Stimulated activated CD8-positive, alpha-beta memory T cell treated with anti-CD3 and anti-CD28 coated beads, Interleukin-12 subunit alpha, Interleukin-12 subunit beta, amount 100 ng/mL, for 24 hours (primary cell): ENCODE results near the gene AGO3.
A peak's percentile ranks its signal among the peaks of the same experiment; 100 is the strongest.
"Not testable (repeated sequence)": the region's sequence is repeated elsewhere in the genome, so short reads cannot be mapped to it uniquely, and the experiment has no call there.

Source experiments
- DNase-seq: peaks from one replicate; pipeline ENCODE4 v3.0.0-alpha.2; 2020; ENCODE audit errors: extremely low read depth

AGO3 gene

DNA sequence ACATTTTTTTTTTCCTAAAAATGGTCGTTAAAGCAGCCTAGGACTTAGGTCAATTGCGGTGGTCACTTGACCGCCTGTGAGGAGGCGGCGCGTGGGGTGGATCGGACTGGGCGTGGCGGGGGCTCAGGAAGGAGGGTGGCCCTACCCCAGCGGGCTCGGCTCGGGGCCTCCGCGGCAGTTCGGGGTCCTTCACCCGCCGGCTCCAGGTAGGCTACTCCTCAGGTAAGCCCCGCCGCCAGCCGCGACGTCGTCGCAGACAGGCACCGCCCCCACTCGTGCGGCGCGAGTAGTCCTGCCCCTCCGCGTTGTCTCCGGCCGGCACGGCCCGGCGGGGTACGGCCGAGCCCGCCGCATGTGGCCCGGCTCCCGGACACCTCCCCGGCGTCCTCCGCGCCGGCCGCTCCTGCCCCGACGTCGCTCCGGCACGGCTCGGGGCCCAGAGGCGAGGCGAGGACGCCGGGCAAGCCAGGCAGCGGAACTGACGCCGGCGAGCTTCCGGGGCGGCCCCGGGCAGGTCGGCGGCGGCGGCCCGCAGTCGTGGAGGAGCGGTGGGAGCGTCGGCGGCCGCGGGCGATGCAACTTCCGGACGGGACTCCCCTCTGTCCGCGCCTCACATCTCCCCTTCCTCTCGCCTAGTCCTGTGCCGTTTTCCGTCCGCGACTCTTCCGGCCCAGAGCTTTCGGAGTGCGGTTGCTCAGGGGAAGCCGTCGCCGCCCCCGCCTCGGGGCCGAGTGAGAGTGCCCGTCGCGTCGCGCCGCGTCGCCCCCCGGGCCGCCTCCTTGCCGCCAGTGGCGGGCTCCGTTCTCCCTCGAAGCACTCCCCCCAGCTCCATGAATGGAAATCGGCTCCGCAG lies at the start of gene AGO3:
Gene AGO3, plus strand, starts transcription at position 513 of the 853 bp plus-strand sequence. Its CDS starts 322 bp downstream, at position 835.
- peak; percentile 74 for DNase-seq

DNA sequence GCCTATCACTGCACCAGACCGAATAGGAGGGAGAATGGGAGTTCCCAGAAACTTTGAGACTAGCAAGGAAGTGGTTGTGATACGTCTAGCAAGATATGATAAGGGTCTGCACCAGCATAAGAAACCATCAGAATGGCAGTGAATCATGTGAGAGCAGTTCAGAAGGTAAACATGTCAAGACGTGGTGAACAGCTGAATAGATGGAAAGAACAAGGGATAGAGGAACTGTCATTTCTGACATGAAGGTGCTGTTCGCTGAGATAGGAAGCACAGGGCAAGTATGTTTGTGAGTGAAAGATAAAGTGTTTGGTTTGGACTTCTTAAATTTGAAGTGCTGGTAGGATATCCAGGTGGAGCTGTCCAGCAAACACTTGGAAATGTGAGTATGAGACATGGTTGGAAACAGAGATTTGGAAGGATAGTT lies 49.0 kb upstream of the AGO3 start:
- DNase-seq = no peak

DNA sequence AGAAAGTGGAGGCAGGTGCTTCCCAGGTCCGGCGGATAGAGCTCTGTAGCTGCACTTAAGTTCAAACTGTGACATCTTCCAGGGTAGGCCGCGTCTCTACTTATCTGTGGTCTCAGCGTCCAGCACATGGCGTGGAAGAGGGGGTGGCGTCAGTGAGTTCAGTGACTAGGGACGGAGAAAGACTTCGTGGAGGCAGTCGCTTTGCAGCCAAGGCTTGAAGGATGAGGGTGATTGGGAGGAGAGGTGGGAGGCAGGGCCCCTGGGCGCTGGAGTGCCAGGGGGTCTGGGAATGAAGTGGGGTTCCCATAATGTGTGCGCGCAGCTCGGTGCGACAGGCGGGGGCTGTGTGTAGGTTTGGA lies 48.3 kb upstream of the AGO3 start:
- DNase-seq = no peak

DNA sequence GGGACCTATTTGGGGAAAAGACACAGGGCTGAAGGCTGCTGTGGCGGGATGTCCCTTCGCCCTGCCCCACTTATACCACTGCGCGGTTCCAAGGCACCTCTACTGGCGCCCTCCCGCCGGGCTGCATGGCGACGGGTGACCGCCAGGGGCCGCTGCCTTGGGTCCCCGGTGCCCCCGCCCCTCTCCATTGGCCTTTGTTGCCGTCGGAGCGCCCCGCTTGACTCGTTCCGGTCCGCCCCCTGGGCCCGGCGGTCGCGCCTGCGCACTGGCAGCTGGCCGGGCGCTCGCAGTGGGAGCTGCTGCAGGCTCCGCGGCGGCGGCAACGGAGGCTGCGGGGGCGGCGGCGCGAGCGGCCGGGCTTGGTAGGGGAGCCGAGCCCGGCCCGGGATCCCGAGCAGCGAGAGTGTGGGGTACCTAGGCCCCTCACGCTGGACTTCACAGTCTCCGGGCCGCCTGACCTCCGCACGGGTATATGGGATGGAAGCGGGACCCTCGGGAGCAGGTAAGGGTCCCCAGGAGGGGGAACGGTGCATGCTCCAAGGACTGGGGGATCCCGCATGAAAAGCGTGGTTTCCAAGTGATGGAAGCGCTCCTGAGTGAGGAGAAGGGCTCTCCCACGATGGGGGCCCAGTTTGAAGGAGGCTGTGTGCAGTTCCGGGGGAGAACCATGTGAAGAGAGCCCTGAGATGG lies 47.8 kb upstream of the AGO3 start, which contains the start of gene AGO1:
Gene AGO1, plus strand, starts transcription at position 265 of the 690 bp plus-strand sequence. Its CDS starts 213 bp downstream, at position 478.
- DNase-seq = peak; percentile 92

DNA sequence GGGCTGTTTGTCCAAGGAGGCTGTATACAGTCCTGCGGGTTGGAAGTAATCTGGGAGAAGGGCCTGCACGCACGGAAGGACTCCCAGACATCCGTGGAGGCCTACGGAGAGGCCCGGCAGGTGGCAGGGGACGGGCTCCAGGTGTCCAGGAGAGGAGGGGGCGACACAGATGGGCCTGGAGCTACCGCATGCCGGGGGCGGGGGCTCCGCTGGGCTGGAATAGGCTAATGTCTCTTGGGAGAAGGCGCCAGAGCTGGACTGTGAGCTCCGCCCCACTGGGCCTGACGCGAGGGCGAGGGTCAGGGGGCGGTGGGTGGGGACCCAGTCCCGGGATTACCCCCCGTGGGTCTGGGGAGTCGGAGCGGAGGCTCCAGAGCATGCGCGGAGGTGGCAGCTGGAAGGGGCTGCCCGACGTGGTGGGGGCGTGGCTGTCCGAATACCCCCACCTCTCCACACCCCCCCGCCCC lies 47.2 kb upstream of the AGO3 start:
- DNase-seq = no peak

DNA sequence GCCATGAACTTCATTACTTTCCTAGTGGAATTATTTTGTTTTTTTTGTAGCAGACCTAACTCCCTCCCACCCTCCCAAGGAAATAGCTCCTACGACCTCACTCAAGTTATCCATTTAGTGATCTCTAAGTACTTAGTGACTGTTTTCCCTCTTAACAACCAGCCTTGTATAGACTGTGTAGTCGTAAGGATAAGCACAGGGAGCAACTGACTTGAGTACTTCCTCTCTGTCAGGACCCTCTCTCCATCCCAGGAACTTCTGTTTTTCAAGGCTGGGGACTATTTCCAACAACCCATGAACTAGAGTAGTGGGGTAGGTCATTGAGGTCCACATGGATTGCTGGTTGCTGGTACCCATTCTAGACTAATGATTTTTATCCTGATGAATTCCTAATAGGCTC lies 46.0 kb upstream of the AGO3 start:
- DNase-seq = no peak

DNA sequence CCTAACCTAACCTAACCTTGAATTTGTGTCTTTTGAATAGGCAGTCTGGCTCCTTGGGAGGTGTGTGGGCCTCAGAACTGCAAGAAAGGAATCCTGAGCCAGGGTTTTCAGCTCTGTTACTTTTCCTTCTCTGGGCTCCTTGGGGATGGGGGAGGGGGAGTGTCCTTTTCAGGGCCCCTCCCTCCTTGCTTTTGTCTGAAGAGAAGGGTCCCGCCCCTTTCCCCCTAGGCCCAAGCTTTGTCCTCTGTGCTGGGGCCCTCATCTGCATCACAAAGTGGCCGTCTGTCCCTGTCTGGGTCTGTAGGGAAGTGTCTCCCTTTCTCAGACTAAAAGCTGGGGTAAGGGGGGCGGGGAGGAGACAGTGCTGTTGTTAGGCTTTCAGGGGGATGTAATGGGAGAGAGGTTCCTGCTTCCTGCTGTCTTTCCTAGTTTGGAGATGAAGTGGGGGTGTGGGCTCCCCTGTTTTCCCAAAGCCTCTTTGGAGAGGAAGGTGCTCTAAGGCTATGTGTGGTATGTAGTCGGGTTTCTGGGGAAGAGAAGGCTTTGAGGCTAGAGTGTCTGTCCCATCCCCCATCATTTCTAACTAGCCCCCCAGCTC lies 44.8 kb upstream of the AGO3 start:
- DNase-seq = no peak

DNA sequence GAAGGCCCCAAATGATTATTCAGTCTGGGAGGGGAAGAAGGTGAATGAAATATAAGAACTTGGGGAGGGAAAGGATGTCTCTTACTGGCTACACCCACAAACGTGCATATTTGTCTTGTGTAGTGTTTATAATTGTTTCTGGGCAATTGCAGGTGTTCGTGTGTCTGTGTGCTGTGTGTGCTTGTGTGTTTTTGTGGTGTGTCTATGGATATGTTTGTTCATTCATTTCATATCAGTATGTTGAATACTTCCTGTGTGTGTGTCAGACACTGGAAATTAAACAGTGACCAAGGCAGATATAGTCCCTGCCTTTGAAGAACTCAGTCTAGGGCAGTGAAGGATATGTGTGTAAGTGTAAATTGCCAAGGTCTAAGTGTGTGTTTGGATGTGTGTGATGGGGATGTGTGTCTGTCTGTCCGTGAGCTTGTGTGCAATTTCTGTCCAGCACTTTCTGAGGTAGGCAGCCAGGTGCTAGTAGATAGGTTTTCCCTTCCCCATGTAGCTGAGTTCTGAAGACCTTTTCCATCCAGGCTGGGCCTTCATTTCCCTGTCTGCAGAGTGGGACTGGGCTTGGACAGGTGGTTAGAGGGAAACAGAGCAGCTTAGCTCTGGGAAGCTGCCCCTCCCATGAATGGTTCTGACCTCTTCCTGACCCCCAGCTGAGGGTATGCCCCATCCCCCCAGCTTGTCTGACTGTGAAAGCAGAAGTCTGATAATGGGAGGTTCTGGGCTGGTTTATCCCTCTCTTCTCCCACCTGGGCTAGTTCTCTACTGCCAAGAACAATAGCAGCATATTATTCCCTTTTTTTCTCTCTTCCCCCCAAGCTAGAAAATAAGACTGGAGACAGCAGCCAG lies 44.1 kb upstream of the AGO3 start:
- no peak for DNase-seq

DNA sequence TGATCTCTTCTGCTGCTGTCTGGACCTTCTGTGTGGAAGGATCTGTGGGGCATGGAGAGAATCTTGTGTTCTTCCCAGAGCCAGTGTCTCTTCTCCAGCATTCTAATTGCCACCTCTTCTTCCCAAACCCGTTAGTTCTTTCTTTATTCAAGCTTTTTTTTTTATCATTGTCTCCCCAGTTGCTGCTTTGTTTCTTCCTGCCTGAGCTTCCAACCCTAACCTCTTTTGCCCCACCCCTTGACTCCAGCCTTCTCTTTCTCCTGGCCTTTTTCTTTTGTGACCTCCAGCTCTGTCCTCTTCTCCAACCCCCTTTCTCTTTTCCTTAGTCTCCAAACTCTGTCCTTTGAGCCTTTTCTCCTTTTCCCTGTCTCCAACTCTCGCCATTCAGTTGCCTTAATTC lies 43.4 kb upstream of the AGO3 start:
- no peak for DNase-seq

DNA sequence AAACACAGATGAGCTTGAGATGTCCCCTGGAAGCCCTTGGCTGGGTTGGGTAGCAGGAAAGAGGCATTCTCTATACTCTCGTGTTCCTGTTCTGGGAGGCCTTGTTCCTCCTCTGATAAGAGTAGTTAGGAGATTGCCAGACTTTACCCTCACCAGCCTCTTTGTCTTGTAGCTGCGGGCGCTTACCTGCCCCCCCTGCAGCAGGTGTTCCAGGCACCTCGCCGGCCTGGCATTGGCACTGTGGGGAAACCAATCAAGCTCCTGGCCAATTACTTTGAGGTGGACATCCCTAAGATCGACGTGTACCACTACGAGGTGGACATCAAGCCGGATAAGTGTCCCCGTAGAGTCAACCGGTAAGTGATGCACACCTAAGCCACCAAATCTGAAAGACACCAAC lies 42.6 kb upstream of the AGO3 start:
- no peak for DNase-seq

DNA sequence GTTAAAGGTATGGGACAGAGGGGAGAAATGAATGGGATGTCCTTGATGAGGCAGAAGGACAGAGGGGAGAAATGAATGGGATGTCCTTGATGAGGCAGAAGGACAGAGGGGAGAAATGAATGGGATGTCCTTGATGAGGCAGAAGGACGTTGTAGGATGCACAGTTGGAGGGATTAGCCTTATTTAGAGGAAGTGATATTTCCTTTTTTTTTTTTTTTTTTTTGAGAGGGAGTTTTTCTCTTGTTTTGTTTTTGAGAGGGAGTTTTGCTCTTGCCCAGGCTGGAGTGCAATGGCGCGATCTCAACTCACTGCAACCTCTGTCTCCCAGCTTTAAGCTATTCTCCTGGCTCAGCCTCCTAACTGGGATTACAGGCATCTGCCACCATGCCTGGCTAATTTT lies 41.9 kb upstream of the AGO3 start:
- not testable (repeated sequence) for DNase-seq

DNA sequence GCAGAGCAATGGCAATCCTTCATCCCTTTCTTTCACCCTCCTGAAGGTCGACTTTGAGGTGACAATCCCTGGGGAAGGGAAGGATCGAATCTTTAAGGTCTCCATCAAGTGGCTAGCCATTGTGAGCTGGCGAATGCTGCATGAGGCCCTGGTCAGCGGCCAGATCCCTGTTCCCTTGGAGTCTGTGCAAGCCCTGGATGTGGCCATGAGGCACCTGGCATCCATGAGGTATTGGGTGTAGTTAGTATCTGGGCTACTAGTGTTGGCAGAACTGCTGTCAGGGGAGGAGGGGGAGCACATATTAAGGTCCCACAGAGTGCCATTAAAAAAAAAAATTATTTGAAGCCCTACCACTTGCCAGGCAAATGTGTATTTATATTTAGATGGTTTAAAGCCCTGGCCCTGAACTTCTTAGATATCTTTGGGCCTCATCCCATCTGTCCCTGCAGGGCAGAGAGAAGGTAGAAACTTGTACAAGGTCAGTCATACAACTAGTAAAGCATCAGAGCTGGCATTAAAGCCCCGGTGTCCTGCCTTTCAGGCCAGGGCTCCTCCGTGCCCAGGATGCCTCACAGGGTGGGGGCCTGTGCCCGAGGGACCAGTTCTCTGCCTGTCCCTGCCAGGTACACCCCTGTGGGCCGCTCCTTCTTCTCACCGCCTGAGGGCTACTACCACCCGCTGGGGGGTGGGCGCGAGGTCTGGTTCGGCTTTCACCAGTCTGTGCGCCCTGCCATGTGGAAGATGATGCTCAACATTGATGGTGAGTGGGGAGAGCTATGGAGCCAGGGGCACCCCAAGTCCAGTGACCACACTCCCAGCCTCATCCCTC lies 37.6 kb upstream of the AGO3 start:
- no peak for DNase-seq

DNA sequence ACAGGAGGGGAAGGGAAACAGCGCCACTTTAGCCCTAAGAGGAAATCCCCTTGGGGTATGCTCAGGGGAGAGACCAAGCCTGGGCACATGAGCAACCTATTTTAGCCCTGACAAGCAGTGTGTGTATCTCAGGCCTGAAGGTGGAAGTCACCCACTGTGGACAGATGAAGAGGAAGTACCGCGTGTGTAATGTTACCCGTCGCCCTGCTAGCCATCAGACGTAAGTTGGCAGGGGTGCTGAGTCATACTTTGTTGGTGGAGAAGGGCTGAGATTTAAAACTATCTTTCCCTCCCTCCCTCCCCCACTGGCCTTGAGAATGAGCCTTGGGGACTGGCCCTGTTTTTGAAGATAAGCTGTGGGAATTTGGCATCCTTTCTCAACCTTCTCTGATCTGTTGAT lies 36.7 kb upstream of the AGO3 start:
- no peak for DNase-seq

DNA sequence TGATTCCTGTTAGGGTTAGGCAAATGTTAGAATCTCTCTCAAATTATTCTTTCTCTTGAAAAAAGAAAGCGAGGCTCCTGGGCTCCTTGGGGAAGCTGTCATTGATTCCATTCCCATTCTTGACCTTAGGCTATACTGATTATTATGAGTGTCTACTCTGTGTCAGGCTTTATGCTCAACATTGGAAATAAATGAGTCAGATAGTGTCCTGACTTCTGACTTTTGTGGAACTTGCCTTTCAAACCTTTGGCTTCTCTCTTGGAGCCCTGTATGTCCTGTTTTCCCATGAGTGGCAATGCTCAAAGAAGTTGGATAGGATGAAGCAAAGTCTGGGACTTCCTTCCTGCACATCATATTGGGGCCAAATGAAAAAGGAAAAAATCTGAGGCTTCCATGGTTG lies 36.2 kb upstream of the AGO3 start:
- no peak for DNase-seq

DNA sequence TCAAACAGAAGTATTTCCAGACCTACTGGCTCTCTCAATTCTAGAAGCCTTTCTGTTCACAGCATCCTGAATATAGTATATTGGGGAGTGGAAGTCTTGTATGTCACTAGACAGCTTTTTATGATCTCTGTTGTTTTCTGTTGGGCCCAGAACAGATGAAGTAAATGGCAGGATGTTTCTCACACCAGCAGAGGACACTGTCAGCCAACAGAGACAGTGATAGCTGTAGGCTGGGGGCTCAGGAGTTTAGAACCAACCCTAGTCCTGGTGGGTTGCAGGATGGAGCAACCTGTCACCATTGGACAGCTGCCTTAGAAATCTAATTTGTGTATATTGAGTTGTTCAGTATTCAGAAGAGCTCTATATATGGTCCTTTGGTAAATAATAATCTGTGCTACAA lies 31.0 kb upstream of the AGO3 start:
- DNase-seq = no peak

DNA sequence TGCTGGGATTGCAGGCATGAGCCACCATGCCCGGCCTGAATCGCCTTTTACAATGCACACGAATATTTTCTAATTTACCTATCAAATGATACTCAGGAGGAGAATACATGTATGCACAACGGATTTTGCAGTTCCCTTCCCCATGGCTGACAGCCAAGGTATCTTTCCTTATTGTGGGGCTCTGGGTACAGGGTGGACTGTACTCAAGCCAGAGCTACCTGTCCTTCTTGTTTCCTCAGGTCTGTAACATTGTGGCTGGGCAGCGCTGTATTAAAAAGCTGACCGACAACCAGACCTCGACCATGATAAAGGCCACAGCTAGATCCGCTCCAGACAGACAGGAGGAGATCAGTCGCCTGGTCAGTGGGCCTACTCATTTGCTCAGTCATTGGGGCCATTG lies 29.7 kb upstream of the AGO3 start:
- DNase-seq = no peak

DNA sequence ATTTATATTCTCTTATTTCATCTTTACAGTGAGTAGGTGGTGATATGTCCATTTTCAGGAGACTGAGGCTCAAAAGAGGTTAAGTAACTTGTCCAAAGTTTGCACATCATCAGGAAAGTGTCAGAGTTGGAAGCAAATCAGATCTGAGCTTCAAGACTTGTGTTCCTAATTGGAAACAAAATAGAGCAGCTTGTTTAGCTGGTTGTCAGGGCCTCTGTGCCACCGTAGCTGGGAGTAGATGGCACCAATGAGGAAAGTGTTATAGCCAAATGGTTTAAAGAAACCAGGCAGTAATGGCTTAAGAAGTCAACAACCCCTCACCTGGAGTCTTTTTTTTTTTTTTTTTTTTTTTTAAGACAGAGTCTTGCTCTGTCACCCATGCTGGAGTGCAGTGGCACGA lies 28.2 kb upstream of the AGO3 start:
- no peak for DNase-seq

DNA sequence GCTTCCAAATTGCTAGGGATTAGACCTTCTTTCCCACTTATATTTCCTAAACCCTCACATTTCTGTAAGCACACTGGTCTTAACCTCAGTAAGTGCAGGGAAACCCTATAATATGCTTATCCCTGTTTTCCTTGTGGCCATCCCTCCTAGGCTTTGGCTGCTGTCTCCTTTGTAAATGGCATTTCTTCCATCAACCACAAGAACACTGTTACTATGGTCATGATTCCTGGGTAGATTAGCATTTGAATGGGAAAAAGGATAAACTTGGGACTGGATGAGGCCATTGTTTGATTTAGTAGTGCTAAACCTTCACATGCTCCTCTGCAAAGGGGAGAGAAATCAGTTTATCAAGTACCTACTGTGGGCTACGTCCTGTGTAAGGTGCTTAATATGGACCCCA lies 16.2 kb upstream of the AGO3 start:
- no peak for DNase-seq

DNA sequence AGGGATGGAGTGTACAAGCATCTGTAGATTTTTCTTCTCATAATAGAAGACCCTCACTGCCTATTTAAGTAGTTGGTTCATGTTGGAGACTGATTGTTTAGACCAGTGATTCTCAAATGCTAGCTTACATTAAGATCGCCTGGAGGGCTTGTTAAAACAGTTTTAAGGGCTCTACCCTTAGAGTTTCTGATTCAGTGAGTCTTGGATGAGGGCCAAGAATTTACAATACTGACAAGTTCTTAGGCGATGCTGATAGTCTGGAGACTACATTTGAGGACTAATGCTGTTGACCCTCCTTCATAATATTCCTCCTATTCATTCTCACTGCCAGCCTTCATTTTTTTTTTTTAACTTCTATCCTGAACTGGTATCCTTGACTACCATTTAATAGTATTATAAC lies 15.2 kb upstream of the AGO3 start:
- no peak for DNase-seq

DNA sequence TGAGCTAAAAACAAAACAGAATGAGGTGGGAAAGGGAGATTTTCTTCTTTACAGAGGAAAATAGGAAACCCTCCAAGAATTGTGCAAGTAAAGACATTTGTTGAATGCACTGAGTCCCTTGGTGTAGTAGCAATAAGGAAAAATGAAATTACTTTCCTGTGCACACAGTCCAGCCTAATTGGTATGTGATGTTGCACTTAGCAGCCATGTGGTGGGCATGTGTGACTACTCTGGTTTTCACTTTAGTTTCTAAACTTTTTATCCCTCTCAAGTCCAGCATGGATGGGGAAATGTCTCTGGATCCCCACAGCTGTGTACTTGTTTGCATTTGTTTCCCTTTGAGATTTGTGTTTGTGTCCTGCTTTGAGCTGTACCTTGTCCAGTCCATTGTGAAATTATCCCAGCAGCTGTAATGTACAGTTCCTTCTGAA lies 7.1 kb upstream of the AGO3 start:
- no peak for DNase-seq

DNA sequence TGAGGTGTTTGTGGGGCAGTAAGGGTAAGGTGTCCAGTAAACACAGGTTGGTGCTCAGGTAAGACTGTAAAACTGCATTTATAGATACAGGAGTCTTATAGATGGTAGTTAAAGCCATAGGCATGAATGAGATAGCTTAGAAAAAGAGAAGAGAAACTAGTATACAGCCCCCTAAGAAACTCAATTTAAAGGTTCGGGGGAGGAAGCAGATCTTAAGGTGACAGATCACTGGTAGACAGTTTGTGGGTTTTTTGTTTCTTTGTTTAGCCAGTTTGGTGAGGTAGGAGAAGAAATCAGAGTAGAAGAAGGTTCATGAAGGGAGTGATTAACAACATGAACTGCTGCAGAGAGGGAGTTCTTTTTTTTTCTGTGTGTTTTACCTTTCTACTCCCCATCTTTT lies 6.1 kb upstream of the AGO3 start:
- DNase-seq = no peak
